ENCODE measurements around the gene PRKG1. TPM values are rescaled to one million over a fixed set of nuclear protein-coding genes. Genes with fewer than 3 reads are reported as not detected.

Gene PRKG1
- total and polyA plus RNA-seq, 8 donors = 1.2 to 9.6 (median 2.9) TPM

- H3K9me3 ChIP-seq = no peaks in the 10 kb centered on the region
- ATAC-seq = no peak
- no peaks in the 10 kb centered on the region for H3K4me1 ChIP-seq
- no peak for DNase-seq
- no peak for FAIRE-seq
- no peak overlapping the region for H3K4me3 ChIP-seq
- no peaks in the 10 kb centered on the region for H3K27me3 ChIP-seq
- 71 to 76% methylated on average over 5 of the region's 5 CpGs for WGBS, 2 donors
- no peak overlapping the region for H3K27ac ChIP-seq
- TF ChIP-seq CTCF (IDR thresholded peaks at IDR 0.05) = no peak
- H3K36me3 ChIP-seq = no peaks in the 10 kb centered on the region
- intact Hi-C loops (cut with DNase I) = no loop called here
Measured at GRCh38 chr10:51806079-51806835, 732.0 kb downstream of the PRKG1 start.

GRCh38 chr10:51808187-51808586 is 733.9 kb downstream of the PRKG1 start:
- no peak for ATAC-seq
- no peak for DNase-seq
- no peaks in the 10 kb centered on the region for H3K9me3 ChIP-seq
- no peaks in the 10 kb centered on the region for H3K36me3 ChIP-seq
- 73 to 74% methylated on average over 3 of the region's 3 CpGs for WGBS, 2 donors
- intact Hi-C loops (cut with DNase I) = no loop called here
- H3K4me1 ChIP-seq = no peaks in the 10 kb centered on the region
- H3K27me3 ChIP-seq = no peaks in the 10 kb centered on the region
- TF ChIP-seq CTCF (IDR thresholded peaks at IDR 0.05) = no peak
- no peak overlapping the region for H3K4me3 ChIP-seq
- no peak overlapping the region for H3K27ac ChIP-seq
- no peak for FAIRE-seq

GRCh38 chr10:51815723-51816122 is 741.4 kb downstream of the PRKG1 start:
- H3K4me3 ChIP-seq = no peak overlapping the region
- no peaks in the 10 kb centered on the region for H3K9me3 ChIP-seq
- H3K27me3 ChIP-seq = no peaks in the 10 kb centered on the region
- no peak overlapping the region for H3K27ac ChIP-seq
- H3K4me1 ChIP-seq = no peaks in the 10 kb centered on the region
- no peaks in the 10 kb centered on the region for H3K36me3 ChIP-seq
- ATAC-seq = no peak
- no peak for DNase-seq
- intact Hi-C loops (cut with DNase I) = no loop called here
- 73 to 82% methylated on average over 2 of the region's 2 CpGs for WGBS, 2 donors
- TF ChIP-seq CTCF (IDR thresholded peaks at IDR 0.05) = no peak
- no peak for FAIRE-seq

GRCh38 chr10:51821045-51821444 is 746.8 kb downstream of the PRKG1 start:
- H3K27me3 ChIP-seq = no peaks in the 10 kb centered on the region
- no peak overlapping the region for H3K4me3 ChIP-seq
- DNase-seq = no peak
- intact Hi-C loops (cut with DNase I) = no loop called here
- no peak overlapping the region for H3K27ac ChIP-seq
- peak; percentile 37 for FAIRE-seq
- 31 to 34% methylated on average over 2 of the region's 2 CpGs for WGBS, 2 donors
- no peak for TF ChIP-seq CTCF (IDR thresholded peaks at IDR 0.05)
- H3K4me1 ChIP-seq = peaks cover 0 to 4% (median 0%) of the 10 kb centered on the region in 3 donors
- ATAC-seq = peak in 1 of 4 donors; percentile 20
- H3K36me3 ChIP-seq = no peaks in the 10 kb centered on the region
- H3K9me3 ChIP-seq = no peaks in the 10 kb centered on the region

GRCh38 chr10:51821745-51822144 is 747.5 kb downstream of the PRKG1 start:
- peak; percentile 70 for FAIRE-seq
- DNase-seq = no peak
- no peak for ATAC-seq
- TF ChIP-seq CTCF (IDR thresholded peaks at IDR 0.05) = no peak
- no peak overlapping the region for H3K27ac ChIP-seq
- no peaks in the 10 kb centered on the region for H3K36me3 ChIP-seq
- H3K27me3 ChIP-seq = no peaks in the 10 kb centered on the region
- no peaks in the 10 kb centered on the region for H3K9me3 ChIP-seq
- H3K4me3 ChIP-seq = no peak overlapping the region
- peaks cover 0 to 4% (median 0%) of the 10 kb centered on the region in 3 donors for H3K4me1 ChIP-seq
- intact Hi-C loops (cut with DNase I) = no loop called here
